Hepatic stellate cell (primary cell): Measurements from ENCODE around the gene USP3.
A peak's percentile ranks its signal among the peaks of the same experiment; 100 is the strongest.

Source experiments
- DNase-seq: peaks from one replicate; pipeline ENCODE4 v3.0.0; 2011; ENCODE audit warnings: low spot score

Gene USP3

DNA sequence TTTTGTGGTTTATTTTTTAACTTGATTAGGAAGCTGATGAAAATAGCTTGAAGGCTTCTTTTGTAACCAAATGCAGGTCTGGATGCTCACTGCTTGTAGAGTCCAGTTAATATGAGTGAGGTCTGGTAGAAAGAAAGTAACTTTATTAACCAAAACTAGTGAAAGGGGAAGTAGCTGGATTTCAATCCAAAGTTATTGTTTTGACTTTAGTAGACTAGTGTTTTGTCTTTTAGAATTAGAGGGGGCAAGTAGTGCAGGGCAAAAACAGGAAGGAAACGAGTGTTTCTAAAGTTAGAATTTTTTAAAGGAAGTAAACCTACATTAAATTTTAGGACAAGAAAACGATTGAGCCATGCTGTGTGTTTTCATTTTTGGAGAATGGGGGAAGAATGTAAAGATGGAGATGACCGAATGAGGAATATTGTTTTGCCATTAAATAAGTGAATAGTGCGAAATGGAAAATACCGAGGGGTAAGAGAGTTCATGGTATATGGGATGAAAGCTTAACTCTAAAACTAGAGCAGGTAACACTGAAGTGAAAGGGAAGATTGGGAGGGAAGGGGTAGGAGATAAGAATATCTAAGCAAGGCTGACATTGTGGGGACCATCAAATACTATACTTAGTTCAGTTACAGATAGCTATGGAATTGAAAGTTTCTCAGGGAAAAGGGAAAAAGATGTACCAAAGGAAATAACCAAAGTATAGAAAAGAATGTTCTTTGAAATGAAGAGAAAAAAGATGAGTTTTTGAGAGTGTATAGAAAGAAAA lies 40.0 kb downstream of the USP3 start:
- DNase-seq = no peak

DNA sequence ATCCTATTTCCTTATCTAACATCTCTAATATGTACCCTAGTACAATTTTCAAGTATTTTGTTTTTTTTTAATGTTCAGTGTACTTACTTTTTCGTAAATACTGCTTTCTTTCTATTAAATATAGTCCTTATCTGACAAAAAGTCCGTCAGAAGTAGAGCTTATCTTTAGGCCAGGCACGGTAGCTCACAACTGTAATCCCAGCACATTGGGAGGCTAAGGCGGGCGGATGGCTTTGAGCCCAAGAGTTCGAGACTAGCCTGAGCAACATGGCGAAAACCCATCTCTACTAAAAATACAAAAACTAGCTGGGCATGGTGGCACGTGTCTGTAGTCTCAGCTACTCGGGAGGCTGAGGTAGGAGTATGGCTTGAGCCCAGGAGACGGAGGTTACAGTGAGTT lies 41.1 kb downstream of the USP3 start:
- no peak for DNase-seq

DNA sequence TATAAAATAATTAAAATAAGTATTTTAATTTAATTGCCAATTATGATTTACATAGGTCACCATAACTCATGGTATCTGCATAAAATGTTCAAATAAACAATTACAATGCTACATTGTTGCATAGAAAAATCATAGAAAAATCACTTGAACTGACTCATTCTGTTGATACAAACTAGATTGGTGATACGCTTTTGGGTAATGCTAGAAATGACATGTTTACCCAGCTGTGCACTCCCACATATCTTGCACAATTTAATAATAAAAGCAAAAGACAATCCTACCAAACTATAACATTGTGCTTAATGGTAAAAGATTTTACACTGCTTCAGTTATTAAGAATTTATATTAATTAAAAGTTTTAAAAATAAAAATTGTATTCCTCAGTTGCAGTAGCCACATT lies 47.0 kb downstream of the USP3 start:
- peak; percentile 29 for DNase-seq

DNA sequence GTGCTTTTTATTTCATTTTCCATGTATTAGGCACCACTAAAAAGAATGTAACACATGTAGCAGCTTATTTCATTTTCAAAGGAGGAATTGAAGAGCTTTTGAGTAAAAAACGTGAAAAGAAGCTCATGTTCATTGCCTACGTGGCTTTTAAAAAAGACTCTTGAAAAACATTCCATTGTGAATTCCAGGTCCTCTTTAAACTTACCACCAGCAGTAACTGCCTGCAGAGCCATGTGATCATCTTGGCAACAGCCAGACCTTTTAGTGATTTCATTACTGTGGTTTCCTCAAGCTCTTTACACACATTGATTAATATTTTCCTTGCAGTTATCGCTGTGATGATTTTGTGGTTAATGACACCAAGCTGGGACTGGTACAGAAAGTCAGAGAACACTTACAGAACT lies 49.0 kb downstream of the USP3 start:
- peak; percentile 61 for DNase-seq

DNA sequence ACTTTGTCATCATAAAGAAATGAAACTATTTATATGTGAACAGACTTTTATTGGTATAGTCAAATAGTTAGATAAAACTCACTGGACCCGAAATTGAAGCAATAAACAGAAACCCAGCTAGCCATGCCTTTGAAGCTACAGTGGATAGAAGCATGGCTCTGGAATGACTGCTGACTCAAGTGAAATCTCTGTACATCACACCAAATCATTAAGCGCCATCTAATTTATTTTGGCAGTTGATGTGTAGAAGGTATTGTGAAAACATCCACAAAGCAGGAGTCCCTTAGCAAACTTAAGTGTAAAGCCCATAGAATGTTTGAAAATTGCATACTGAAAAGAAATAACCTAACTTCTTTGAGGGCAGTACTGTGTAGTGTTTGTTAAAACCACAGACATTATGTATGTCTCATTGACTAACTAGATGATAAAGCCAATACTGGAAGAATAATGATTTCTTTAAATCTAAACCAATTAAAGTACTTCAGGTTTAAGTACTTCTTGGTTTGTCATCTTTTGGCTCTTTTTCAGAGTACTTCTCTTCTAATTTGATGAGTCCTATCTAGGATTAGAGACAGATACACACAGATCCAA lies 50.0 kb downstream of the USP3 start:
- DNase-seq = no peak

DNA sequence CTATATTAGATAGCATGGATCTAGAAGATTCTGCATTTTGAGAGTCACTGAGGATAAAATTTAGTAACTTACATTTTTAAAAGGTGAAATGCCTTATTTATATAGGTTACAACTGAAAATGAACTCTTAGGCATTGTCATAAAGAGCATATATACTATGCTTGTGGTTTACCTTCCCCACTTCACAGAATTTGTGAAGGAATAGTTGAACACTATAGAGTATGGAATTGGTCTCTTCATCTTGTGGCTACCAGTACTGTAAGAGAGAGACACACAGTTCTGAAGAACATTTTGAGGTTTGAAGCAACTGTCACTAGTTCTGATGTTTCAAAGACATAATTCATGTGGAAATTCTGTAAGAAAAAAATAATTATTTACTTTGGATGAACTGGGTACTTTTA lies 51.1 kb downstream of the USP3 start:
- no peak for DNase-seq

DNA sequence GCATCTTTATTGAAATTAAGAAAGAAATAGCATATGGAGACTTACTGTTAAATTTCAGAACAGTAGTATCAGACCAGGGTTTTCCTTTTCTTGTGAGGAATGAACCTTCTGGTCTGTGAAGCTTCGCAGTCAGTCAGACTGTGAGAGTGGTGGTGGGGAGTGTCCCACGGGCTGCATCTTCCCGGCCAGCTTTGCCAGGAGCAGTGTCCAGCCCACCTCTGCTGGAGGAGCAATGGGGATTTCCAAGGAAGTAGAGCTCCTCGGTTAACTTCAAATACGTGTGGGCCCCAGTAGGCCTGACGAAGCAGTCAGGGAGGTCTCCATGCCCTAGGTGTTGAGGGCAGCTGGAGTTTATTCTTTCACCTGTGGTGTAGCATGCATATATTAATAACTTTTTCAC lies 51.9 kb downstream of the USP3 start:
- no peak for DNase-seq

DNA sequence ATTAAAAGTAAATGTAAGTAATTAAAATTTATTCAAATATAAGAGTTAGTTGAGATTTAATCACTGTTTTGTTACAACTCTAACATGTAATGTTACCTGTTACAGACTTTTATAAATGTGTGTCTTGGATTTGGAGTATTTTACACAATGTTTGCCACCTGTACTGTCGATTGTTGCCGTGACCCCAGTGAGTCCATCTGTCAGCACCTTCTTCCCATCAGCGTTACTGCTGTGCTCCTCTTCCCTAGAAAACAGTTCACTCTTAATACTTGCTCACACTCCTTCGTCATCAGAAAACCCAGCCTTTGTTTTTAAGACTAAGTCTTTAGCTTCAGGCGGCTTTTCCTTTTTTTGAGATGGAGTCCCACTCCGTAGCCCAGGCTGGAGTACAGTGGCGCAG lies 52.3 kb downstream of the USP3 start:
- no peak for DNase-seq

DNA sequence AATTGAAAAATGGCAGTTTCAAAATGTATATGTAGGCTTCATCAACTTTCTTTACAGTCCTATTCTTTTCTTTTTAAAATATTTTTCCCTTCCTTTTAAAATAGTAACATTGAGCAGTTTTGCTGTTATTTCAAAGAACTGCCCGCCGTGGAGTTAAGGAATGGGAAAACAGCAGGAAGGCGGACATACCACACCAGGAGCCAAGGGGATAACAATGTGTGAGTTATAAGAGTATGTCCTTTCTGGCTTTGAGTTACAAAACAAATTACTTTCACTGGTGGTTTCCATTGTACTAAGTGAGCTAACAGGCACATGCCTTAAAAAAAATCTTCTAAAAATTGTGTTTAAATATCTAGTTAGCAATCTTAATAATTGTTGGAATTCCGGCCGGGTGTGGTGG lies 55.4 kb downstream of the USP3 start:
- no peak for DNase-seq

DNA sequence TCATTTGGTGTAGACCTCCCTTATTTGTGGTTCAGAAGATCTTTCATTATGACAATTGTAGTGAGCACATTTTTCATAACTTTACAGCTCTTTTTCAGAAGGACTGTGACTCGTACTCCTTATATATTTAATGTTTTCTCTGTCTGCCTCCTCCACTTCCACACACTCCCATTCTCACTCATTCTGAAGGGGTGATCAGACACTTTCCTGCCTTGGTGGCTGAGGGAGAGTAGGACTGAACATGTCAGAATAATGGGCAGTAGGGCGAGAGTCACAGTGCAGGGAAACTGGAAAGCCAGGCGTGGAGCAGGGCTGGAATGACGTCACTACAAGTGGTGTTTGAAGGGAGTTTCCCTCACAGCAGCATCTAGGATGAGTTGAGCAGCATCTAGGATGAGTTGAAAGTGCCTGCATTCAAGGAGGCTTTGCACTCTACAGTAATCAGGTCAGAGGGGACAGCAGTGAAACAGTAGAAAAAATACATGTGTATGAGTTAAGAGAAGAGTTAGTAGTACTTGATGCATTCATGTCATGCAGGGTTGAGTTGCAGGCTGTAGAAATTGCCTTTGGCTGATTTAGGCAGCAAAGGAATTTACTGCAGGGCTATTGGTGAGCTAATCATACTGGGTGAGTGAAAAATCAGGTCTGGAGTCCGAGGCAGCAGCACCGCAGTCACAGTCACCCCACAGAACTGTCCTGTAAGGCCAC lies 56.5 kb downstream of the USP3 start:
- DNase-seq = no peak

DNA sequence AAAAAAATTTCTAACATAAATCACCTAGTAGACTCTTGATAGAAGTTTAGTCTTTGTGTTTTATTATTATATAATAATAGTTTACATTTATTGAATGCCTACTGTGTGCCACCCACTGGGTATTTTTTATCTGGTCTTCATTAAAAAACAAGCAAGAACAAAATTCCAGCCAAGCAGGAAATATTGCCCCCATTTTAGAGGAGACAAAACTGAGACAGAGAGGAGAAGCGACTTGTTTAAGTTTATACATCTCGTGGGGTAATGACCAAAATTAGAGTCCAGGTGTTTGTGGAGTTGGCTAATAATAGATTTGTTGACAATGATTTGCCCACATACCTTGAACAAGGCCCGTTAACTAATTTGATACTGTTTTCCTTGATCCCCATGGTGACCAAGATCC lies 59.7 kb downstream of the USP3 start:
- no peak for DNase-seq

DNA sequence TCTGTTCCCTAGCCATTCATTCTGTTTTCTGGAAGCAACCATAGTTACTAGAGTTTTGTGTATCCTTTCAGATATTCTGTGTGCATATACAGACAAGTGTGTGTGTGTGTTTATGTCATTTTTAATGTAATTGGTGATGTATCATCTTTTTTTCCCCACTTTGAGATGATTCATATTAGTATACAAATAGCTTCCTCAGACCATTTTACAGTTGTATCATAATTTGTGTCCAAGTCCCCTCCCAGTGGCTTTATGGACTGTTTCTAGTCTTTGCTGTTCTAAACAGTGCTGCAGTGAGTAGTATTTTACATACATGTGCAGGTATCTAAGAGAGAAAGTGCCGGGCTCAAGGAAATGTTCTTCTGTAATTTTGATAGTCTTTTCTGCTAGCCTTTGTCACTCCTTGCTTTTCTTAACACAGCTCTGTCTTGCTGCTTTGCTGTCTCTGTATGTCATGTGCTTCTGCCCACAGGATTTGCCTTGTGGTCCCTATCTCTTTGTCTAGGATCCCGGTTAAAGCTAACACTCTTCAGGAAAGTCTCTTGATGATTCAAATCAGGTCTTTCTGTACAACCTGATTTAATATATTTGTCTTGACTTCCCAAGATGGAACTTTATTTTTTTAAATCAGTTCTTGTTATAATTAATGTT lies 61.3 kb downstream of the USP3 start:
- no peak for DNase-seq

DNA sequence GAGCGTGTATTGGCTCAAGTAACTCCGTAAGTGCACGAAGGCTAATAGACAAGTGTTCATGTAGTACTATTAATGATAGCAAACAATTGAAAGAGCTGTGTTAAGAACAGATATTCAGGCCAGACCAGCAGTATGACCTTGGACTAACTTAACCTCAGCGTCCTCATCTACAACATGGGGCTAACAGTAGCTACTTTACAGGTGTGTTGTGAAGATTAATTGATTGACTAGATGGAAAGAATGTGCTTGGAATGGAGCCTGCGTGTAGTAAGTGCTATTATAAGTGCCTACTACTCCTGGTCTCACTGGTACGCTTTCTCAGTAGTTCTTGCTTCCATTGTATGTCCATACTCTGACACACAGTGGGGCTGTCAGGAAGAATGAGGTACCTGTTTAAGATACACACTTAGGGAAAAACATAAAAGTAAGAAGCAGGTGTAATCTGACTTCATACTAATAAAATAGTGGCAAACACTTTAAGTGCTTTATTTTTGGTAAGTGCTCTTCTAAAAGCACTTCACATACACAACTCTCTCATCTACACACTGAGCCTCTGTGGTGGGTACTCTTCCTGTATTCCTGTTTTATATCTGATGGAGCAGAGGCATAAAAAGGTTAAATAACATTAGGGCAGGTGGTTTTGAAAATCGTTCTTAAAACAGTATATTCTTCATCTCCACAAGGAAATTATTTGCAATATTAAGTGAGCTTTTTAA lies 68.5 kb downstream of the USP3 start:
- no peak for DNase-seq

DNA sequence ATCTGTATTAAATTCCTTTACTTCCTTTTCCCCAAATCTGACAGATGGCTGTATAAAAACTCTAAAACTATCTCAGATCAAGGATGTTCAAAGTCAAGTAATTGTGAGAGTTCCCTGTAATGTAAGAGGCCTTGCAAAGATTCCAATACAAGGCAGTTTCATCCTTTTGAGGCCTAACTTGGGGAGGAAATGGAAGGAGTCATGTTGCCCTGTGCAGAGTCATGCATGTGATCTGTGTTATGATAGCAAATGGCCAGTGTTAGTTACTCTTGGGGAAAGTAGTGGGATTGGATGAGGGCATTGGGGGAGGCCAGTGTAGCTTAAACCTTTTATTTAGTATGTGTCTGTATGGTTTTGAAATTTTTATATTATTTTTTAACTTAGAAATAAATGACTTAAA lies 69.1 kb downstream of the USP3 start:
- no peak for DNase-seq

DNA sequence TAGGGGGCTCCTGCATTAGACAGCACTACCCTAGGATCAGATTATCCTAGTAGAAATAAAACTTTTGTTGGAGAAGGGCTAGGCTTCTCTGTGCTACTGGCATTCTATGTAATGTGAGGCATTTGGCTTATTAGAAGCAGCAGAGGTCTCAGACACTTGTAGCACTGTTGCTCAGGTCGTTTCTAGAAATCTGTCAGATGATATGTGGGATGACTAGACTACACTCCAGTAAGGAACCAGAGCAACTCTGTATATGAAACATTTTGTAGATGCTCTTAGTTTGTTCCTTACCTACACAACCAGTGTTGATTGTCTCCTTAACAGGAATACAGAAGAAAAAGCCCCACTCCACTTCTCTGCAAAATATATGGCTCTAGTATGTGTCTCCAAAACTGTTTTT lies 70.9 kb downstream of the USP3 start:
- DNase-seq = no peak

DNA sequence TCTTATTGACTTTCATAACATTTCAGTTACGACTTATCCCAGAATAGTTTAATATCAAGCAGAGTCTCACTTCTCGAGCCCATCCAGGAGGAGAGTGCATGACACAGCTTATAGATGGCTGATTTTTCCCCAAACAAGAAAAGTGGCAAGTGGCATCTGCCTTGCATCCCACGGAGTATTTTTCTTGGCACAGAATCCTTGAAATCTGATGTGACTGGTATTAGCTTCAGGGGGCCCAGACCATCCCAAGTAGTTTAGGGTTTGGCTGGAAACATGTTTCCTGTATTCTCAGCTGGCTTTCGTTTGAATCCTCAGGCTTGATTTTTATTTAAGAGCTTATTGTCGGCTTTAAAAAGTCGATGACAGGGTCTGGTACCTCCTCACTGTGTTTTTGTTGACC lies 72.0 kb downstream of the USP3 start:
- no peak for DNase-seq

DNA sequence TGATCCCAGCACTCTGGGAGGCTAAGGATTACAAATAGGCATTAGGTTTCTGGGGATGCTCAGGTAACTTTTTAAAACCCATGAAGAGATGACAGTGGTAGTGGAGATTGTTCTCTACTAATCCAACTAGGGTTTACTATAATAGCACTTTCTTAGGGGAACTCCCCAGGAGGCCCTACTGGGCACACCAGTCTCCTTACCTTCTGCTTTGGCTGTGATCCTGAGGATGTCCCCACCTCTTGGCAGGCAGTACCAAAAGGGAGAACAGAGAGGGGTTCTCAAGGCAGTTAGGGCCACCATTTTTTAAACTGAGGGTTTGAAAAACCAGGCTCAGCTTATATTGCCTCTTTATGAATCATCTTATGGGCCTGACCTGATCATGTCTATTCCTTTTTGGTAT lies 77.8 kb downstream of the USP3 start:
- no peak for DNase-seq

DNA sequence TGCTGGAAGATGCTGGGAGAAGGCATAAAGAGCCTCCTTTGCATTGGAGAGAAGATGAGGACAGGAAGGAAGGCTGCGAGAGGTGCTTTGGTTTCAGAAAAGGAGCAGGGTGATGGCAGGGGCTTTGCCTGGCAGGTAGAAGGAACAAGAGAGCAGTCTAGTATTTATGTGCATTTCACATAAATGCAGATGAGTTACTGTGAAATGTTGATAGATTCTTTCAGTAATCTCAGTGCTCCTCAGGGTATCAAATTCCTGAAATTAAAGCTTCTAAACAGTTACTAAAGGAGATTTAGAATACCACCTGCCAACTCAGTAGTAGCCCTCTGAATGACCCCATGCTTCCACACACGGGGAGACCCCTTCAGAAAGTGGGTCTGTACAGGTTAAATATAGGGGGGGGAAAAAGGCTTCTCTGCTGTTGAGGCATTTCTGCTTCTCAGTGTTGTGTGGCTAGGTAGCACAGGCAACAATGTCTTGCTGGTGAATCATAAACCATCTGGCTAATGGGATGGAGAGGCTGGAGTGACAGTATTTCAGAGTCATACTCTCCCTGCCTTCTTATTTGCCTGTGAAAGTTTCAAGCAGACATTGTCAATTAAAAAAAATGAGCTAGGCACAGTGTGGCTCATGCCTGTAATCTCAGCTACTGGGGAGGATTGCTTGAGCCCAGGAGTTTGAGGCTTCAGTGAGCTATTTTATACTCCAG lies 78.5 kb downstream of the USP3 start:
- DNase-seq = peak; percentile 72

DNA sequence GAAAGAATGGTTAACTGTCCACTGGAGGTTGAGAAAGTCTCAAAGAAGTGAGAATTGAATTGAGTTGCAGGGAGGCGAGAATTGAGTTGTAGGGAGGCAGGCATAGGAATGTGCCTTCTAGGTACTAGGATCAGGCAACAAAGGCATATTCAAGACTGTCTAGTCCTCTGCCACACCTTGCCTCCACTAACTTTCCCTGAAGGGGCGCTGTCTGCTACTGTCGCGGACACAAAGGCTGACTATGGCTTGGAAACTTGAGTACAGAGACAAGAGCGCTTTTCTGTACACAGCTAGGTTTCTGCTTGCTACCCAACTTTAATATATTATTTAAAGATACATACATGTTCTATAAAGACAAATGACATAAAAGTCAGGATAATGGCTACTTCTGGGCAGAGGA lies 82.4 kb downstream of the USP3 start:
- no peak for DNase-seq

DNA sequence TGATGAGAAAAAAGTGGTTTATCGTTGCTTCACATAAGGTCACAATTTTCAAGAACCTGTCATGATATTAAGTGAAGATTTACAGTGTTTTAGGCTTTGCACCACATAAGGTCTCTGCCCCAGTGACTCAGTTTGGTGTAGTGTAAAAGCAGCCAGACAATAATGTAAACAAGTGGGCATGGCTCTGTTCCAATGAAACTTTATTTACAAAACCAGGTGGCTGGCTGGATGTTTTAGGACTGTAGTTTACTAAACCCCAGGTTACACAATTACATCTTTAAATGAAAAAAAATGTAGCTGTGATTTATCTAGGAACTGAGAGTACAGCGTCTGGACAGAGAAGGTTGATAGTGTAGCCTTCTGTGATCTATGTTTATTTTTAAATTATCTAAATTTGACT lies 83.1 kb downstream of the USP3 start:
- no peak for DNase-seq

DNA sequence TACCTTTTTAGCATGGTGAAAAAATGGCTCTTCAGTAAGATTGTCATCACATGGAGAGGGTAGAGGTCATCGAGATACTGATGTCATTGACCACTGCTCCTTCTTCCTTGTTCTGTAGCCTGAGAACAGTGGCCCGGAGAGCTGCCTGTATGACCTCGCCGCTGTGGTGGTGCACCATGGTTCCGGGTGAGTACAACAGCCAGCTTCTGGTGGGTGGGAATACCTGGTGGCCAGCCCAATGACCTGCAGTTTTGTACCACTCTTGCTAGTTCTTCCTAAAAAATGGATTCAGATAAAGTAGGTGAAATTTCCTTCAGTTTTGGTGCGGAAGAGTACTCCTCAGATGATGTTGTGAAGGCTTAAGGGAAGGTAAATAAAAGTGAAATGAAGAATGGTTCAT lies 84.4 kb downstream of the USP3 start:
- no peak for DNase-seq
